ENCODE measurements around the gene CYP3A5. TPM values are rescaled to one million over a fixed set of nuclear protein-coding genes. Genes with fewer than 3 reads are reported as not detected.

Gene CYP3A5
- total and polyA plus RNA-seq, 2 of the 8 experiments (the other 6 are each of a cell fraction or from before 2014, with no cell fraction given): 0.06 TPM; not detected in 1

- Histone ChIP-seq H3K56ac (replicated peaks; ENCODE audit: insufficient read length, low read depth, low read length) (no peak overlapping the region), H3K18ac (ENCODE audit: extremely low read depth, low read length) (no peak overlapping the region), H3K4me2 (ENCODE audit: insufficient read depth in 1 of 2, low read depth in 2 of 2, low read length in 2 of 2) (no peak overlapping the region), H3K9ac (replicated peaks in 1 of 4; ENCODE audit: extremely low read depth in 1 of 4, low read depth in 3 of 4, low read length in 3 of 4) (no peak overlapping the region), H2BK15ac (ENCODE audit: low read length) (no peak overlapping the region), H2AFZ (ENCODE audit: low read length) (no peak overlapping the region), H2BK12ac (ENCODE audit: low read depth, low read length) (no peak overlapping the region), H2AK5ac (ENCODE audit: low read depth, low read length) (no peak overlapping the region), H3K4me3 (ENCODE audit: extremely low read depth in 1 of 4, insufficient read depth in 2 of 4, low read depth in 3 of 4, low read length in 4 of 4) (no peak overlapping the region), H2BK5ac (ENCODE audit: low read depth, low read length) (no peak overlapping the region), H3K79me2 (ENCODE audit: control insufficient read depth in 1 of 2, insufficient read depth in 2 of 2, low read length in 2 of 2) (no peaks in the 10 kb centered on the region), H2BK120ac (replicated peaks; ENCODE audit: low read depth, low read length) (no peak overlapping the region), H4K91ac (replicated peaks; ENCODE audit: insufficient read length, low read length) (no peak overlapping the region), H3K4ac (replicated peaks; ENCODE audit: insufficient read length, low read depth, low read length) (no peak overlapping the region), H3K27ac (ENCODE audit: low read depth, low read length) (no peak overlapping the region), H3K36me3 (ENCODE audit: control insufficient read depth in 2 of 4, insufficient read depth in 4 of 4, low read length in 3 of 4) (no peaks in the 10 kb centered on the region), H4K5ac (ENCODE audit: insufficient read length, low read depth, low read length) (no peak overlapping the region), H3K9me3 (ENCODE audit: insufficient read depth in 2 of 2, low read depth in 1 of 2, low read length in 1 of 2) (no peaks in the 10 kb centered on the region), H3K14ac (ENCODE audit: insufficient read length) (no peak overlapping the region), H2BK20ac (ENCODE audit: low read length) (no peak overlapping the region), H3K79me1 (ENCODE audit: low read depth, low read length) (no peaks in the 10 kb centered on the region), H3K27me3 (replicated peaks in 1 of 4; ENCODE audit: control insufficient read depth in 3 of 4, extremely low read depth in 1 of 4, insufficient read depth in 3 of 4, low read length in 3 of 4) (peaks cover 0 to 1% (median 0%) of the 10 kb centered on the region in 4 experiments; a peak in 1 of 7 replicates), H3K23me2 (ENCODE audit: low read depth, low read length) (no peaks in the 10 kb centered on the region), H3K4me1 (replicated peaks in 1 of 4; ENCODE audit: control insufficient read depth in 3 of 4, insufficient read depth in 4 of 4, low read length in 3 of 4) (no peaks in the 10 kb centered on the region), H4K20me1 (replicated peaks in 1 of 2; ENCODE audit: control insufficient read depth in 1 of 2, insufficient read depth in 2 of 2, low read length in 2 of 2) (no peaks in the 10 kb centered on the region), H4K8ac (ENCODE audit: extremely low read depth, insufficient read depth, low read length) (no peak overlapping the region), H3K23ac (ENCODE audit: insufficient read length) (no peak overlapping the region)
- no peak for FAIRE-seq
- no peak for DNase-seq (ENCODE audit: low read depth in 1 of 2, low spot score in 2 of 2)
- POLR2A ChIA-PET (ENCODE audit: partially characterized antibody): no interaction called here
- 76% methylated on average over 5 of the region's 5 CpGs; no CpG with 5 or more reads in 1 of the 2 experiments for WGBS, 2 experiments (ENCODE audit: extremely low coverage in 1 of 2, insufficient coverage in 1 of 2, insufficient read length in 1 of 2, insufficient replicate concordance in 2 of 2, low coverage in 1 of 2, low lambda C conversion rate in 2 of 2, missing lambda C conversion rate in 1 of 2)
- CTCF ChIA-PET (ENCODE audit: partially characterized antibody): no interaction called here
- TF ChIP-seq CREB1 (IDR thresholded peaks at IDR 0.05): no peak
- TF ChIP-seq SP1 (IDR thresholded peaks at IDR 0.05; ENCODE audit: low read depth, low read length): no peak
- no peak for TF ChIP-seq TAF7 (optimal IDR thresholded peaks at IDR 0.05; ENCODE audit: borderline replicate concordance, low read depth, low read length)
- TF ChIP-seq HDAC6 (IDR thresholded peaks at IDR 0.05; ENCODE audit: low read depth, low read length): no peak
- no peak for TF ChIP-seq CHD2 (IDR thresholded peaks at IDR 0.05; ENCODE audit: low read length)
- no peak for TF ChIP-seq RAD21 (IDR thresholded peaks at IDR 0.05 in 1 of 2, conservative IDR thresholded peaks at IDR 0.05 in 1 of 2; ENCODE audit: low read depth in 2 of 2, low read length in 2 of 2)
- no peak for TF ChIP-seq CBX8 (IDR thresholded peaks at IDR 0.05; ENCODE audit: borderline replicate concordance, low read depth, low read length)
- no peak for TF ChIP-seq SIX5 (IDR thresholded peaks at IDR 0.05; ENCODE audit: low read depth, low read length)
- TF ChIP-seq JUND (IDR thresholded peaks at IDR 0.05; ENCODE audit: low read length): no peak
These were observed 41.2 kb upstream of the CYP3A5 start for GRCh38 chr7:99720800-99721595.

All from H1 (cell line).